ENCODE measurements around the gene HDAC5. TPM values are rescaled to one million over a fixed set of nuclear protein-coding genes. Genes with fewer than 3 reads are reported as not detected.

The HDAC5 gene
- total RNA-seq, 1 donor: 36.7 TPM

- no peak overlapping the region for H3K4me3 ChIP-seq (ENCODE audit: low read depth, low read length)
- no peak for TF ChIP-seq CTCF (IDR thresholded peaks at IDR 0.05; ENCODE audit: insufficient read depth, low read depth, low read length)
- DNase-seq (ENCODE audit: low read depth): no peak
These were observed 89.5 kb downstream of the HDAC5 start for GRCh38 chr17:44033861-44034408.

- no peak overlapping the region for H3K4me3 ChIP-seq (ENCODE audit: low read depth, low read length)
- DNase-seq (ENCODE audit: low read depth): no peak
- TF ChIP-seq CTCF (IDR thresholded peaks at IDR 0.05; ENCODE audit: insufficient read depth, low read depth, low read length): no peak
These were observed 93.0 kb downstream of the HDAC5 start for GRCh38 chr17:44030482-44030881.

GRCh38 chr17:44029736-44030135 lies 93.7 kb downstream of the HDAC5 start:
- TF ChIP-seq CTCF (IDR thresholded peaks at IDR 0.05; ENCODE audit: insufficient read depth, low read depth, low read length): no peak
- DNase-seq (ENCODE audit: low read depth): no peak
- no peak overlapping the region for H3K4me3 ChIP-seq (ENCODE audit: low read depth, low read length)

Small RNAs within 50 kb of the gene (small RNA-seq; reads per million reads assigned to genes)
- not detected for gene RNU6-131P

Other genes starting within 250 kb of the HDAC5 start
- under 0.01 and 1.3 TPM in 2 replicates for gene MPP2, start 216.1 kb downstream of the HDAC5 start, total RNA-seq
- gene PPY, start 181.2 kb downstream of the HDAC5 start, total RNA-seq: not detected in 2 replicates
- gene PYY, start 169.7 kb downstream of the HDAC5 start, total RNA-seq: not detected in 2 replicates
- gene NAGS, start 119.0 kb downstream of the HDAC5 start, total RNA-seq: 0.43 and 0.64 TPM in 2 replicates
- gene TMEM101, start 108.7 kb downstream of the HDAC5 start, total RNA-seq: 40.2 and 40.3 TPM in 2 replicates
- 53.5 and 82.5 TPM in 2 replicates for gene LSM12, start 57.0 kb downstream of the HDAC5 start, total RNA-seq
- 27.4 and 27.6 TPM in 2 replicates for gene G6PC3, start 52.9 kb downstream of the HDAC5 start, total RNA-seq
- gene HROB, start 18.3 kb upstream of the HDAC5 start, total RNA-seq: 3.0 and 3.2 TPM in 2 replicates
- under 0.01 TPM in 1 of 2 replicates, not detected in the other for gene ASB16, start 47.1 kb upstream of the HDAC5 start, total RNA-seq
- 19.0 and 28.1 TPM in 2 replicates for gene TMUB2, start 63.3 kb upstream of the HDAC5 start, total RNA-seq
- 43.6 and 48.3 TPM in 2 replicates for gene ATXN7L3, start 76.2 kb upstream of the HDAC5 start, total RNA-seq
- 46.1 and 46.6 TPM in 2 replicates for gene UBTF, start 96.0 kb upstream of the HDAC5 start, total RNA-seq
- gene SLC4A1, start 144.5 kb upstream of the HDAC5 start, total RNA-seq: not detected in 2 replicates
- gene RUNDC3A, start 185.0 kb upstream of the HDAC5 start, total RNA-seq: under 0.01 TPM in 1 of 2 replicates, not detected in the other
- 58.9 and 61.7 TPM in 2 replicates for gene SLC25A39, start 201.2 kb upstream of the HDAC5 start, total RNA-seq
- gene GRN, start 221.7 kb upstream of the HDAC5 start, total RNA-seq: 165 and 256 TPM in 2 replicates
- gene FAM171A2, start 240.2 kb upstream of the HDAC5 start, total RNA-seq: 0.86 and 2.6 TPM in 2 replicates